ENCODE results near the gene NR2E1.
A peak's percentile ranks its signal among the peaks of the same experiment; 100 is the strongest.

DNA sequence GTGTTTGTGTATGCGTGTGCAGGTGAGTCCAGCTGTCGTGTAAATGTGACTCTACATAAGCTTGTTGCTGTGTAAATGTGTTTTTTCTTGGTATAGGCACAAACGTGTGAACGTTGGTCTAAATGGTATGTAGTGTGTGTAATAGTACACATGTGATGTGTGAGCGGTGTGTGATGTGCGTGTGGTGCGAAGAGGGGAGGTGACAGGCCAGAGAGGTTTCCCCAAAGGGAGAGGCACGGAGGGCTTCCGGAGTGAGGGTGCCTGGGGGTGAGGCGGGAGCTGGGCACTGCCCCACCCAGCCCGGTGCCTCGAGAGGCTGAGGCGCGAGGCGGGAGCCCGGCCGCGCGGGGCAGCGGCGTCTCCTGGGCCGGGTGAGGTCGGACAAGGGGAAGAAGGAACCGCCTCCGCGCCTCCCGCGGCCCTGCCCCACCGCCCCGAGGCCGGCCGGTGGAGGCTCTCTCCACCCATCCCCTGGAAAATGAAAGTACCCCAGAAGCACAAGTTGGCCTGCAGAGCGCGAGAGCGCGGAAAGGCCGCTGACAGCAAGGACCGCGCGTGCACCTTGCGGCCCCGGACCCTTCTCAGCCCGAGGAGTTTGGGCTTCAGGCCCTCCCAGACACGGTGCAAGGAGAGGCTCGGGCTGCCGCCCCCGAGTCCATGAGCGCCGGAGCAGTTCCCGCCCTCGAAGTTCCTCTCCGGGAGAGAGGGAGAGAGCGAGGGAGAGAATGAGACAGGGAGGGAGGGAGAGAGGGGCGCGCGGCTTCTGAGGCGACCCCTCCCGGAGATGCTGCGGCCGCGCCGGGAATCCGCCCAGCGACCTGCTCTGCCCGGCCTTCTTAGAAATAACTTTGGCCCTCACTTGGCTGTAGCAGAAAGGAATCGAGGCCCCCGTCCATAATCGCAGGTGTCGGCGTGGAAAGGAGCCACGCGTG, 48.1 kb upstream of the NR2E1 start:
- TF ChIP-seq, protein P1, sequence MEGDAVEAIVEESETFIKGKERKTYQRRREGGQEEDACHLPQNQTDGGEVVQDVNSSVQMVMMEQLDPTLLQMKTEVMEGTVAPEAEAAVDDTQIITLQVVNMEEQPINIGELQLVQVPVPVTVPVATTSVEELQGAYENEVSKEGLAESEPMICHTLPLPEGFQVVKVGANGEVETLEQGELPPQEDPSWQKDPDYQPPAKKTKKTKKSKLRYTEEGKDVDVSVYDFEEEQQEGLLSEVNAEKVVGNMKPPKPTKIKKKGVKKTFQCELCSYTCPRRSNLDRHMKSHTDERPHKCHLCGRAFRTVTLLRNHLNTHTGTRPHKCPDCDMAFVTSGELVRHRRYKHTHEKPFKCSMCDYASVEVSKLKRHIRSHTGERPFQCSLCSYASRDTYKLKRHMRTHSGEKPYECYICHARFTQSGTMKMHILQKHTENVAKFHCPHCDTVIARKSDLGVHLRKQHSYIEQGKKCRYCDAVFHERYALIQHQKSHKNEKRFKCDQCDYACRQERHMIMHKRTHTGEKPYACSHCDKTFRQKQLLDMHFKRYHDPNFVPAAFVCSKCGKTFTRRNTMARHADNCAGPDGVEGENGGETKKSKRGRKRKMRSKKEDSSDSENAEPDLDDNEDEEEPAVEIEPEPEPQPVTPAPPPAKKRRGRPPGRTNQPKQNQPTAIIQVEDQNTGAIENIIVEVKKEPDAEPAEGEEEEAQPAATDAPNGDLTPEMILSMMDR (IDR thresholded peaks at IDR 0.05): peak; percentile 3
- TF ChIP-seq EZH2 (IDR thresholded peaks at IDR 0.05) (peak; percentile 98), EZH2phosphoT487 (IDR thresholded peaks at IDR 0.05) (peak; percentile 96)
